GM21529 (cell line): Measurements from ENCODE around the gene PTPRG.

Experiments
- ATAC-seq: cut with Tn5 transposase; IDR thresholded peaks from one replicate; pipeline ENCODE4 v1.9.1; 2021; ENCODE audit not compliant: unreplicated experiment

PTPRG gene

DNA sequence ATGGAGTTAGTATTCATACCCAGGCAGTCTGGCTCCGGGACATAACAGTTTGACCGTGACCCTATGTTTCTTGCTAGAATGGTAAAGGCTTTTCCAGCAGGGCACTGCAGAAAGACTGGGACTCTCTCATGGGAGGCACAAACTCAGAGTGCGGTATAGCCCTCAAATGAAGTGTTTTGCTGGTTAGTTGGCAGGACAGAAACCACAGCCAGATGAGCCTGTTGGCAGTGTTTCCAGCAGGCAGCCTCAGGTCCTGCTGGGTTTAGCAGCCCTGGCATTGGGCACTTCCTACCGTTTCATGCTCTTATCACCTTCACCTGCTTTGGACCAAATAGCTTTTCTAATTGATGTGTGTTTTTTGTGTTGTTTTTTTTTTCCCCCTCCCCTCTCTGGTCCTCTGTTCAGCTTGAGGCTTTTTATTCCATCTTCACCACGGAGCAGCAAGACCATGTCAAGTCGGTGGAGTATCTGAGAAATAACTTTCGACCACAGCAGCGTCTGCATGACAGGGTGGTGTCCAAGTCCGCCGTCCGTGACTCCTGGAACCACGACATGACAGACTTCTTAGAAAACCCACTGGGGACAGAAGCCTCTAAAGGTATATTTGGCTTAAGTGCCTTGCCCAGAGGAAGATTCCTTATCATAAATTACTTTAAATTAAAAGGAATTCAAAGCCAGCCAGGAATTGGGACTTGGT lies 606.3 kb downstream of the PTPRG start:
- no peak for ATAC-seq

- no peak for ATAC-seq
Measured at GRCh38 chr3:62168356-62168755, 607.0 kb downstream of the PTPRG start.

DNA sequence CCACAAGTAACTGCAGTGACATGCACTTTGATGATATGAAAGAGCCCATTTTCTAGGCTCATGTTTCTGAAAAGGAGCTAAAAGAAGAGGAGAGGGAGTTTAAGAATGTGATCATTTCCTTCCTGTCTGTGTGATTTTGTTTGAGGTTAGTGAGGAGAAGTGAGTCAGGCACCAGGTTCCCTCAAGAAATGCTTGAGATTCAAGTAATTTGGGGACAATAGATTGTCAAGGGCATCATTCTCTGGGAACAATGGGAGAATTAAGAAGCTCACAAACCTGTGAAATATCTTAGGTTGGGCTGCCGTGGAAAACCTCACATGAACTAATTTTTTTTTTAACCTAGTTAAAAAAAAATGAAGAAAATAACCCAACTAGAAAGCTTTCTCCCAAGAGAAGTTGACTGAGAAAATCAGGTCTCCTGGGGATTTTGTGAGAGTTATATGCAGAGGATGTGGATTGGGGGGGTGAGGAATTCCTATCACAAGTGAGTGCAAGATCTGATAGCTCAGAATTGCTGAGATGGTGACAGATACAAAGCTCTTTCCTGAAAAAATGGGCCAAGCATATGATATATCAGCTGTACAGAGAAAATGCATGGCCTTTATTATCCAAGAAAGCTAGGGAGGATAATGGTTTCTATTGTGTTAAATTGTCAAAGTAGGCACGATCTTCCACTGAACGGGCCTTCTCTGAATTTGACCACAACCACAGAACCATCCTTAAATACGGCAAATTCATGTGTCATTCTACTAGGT lies 608.7 kb downstream of the PTPRG start:
- ATAC-seq, result no peak

DNA sequence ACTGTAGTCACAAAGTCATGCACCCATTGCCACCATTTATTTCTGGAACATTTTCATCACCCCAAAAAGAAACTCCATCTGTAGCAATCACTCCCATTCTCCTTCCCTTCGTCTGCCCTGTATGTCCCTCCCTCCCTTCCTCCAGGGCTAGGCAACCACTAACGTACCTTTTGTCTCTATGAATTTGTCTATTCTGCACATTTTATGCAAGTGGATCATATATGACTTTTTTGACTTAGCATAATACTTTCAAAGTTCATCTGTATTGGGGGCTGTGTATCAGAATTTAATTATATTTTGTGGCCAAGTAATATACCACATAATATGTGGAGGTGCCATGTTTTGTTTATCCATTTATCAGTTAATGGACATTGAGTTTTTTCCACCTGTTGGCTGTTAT lies 610.4 kb downstream of the PTPRG start:
- no peak for ATAC-seq

DNA sequence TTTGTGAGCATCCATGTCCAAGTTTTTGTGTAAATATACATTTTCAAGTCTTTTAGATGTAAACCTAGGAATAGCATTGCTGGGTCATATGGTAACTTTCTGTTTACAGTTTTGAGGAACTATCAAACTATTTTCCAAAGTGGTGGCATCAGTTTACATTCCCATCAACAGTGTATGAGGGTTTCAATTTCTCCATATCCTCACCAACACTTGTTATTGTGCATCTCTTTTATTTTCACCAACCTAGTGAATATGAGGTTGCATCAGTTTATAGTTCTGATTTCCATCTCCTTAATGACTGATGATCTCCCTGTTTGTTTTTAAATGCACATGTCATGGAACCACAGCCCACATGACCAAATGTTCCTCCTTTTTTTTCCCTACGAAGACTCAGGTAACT lies 610.8 kb downstream of the PTPRG start:
- ATAC-seq, result no peak

GRCh38 chr3:62173939-62174515 lies 612.7 kb downstream of the PTPRG start:
- ATAC-seq, result no peak

GRCh38 chr3:62175161-62175560 lies 613.8 kb downstream of the PTPRG start:
- no peak for ATAC-seq

GRCh38 chr3:62178032-62178431 lies 616.7 kb downstream of the PTPRG start:
- ATAC-seq, result no peak

DNA sequence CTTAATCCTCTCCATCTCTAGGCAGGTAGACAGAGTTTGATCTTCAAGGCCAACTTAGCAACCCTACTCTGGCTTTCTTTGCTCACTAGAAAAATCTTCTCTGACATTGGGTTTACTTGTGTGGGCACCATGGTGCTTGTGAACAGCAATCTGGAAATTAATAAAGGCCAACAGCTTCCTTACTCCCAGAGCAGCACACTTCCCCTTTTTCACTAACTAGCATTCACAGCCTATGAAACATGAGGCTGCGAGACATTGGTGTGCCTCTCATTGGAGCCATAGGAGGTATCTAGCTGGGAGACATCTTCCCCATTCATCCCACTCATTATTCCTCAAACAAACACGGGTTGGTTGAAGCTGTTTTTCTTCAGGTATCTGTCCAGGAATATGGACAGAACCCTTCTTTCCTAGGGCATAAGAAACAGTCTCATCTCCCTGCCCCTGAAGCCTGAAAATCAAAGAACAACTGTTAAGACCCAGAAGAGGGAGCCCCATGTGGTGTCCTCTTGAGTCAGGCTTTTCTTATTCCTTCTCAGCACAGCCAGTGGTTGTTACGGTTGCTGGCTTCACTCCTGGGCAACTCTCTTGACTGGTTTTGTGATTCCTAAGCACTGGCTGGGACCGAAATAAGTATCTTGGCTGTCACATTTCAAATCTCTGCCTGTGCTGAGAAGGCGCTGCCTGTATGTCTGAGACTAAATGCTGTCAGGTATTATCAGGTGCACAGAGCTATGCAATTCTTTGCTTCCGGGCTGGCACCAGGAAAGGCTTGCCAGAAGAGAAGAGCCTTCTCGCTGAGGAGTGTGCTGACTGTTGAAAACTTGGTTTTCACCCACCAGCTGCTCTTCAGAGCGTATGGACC lies 617.6 kb downstream of the PTPRG start:
- ATAC-seq, result no peak

DNA sequence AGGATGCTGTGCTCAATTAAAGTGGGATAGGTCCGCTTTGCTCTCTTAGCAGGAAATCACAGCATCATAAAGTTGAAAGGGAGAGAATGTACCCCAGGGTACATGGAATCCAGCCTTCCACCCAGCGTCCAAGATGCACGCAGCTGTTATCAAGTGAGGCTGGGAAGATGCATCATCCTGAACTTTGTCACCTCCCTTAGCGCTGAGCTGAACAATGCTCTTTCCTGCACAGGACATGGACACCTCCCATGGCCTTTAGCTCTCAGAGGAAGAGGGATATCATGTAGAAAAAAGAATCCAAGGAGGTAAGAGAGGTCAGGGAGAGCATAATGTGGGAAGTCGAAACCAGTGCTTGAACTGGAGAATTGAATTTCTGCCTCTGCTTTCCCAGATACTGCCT lies 619.1 kb downstream of the PTPRG start:
- no peak for ATAC-seq

DNA sequence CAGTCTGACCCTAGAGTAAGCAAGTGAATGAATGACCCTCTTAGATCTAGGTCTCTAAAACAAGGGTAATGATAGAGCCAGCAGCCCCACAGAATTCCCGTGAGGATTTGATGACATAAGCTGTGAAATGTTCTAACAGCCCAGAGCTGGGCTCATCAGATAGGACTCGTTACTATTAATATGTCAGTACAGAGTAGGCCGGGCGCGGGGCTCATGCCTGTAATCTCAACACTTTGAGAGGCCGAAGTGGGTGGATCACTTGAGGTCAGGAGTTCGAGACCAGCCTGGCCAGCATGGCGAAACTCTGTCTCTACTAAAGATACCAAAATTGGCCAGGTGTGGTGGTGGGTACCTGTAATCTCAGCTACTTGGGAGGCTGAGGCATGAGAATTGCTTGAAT lies 621.7 kb downstream of the PTPRG start:
- ATAC-seq, result no peak

GRCh38 chr3:62183969-62184368 lies 622.6 kb downstream of the PTPRG start:
- ATAC-seq, result no peak

- ATAC-seq, result no peak
Measured at GRCh38 chr3:62184559-62184958, 623.2 kb downstream of the PTPRG start.

DNA sequence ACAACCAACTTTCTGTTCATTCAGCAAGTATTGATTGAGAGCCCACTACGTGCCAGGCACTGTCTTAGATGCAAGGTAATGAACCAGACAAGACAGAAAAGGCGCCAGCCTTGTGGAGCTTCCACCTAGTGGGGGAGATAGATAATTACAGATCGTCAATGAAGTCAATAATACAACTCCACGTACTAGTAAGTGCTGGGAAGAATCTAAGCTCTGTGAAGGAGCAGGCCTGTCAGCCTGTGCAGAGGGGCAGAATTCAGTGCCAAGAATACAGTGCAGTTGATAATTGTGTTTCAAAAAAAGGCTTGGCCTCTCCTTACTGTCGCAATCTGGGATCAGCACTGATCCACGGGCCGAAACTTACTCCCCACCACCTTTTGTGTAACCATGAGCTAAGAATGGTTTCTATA lies 625.7 kb downstream of the PTPRG start:
- no peak for ATAC-seq

GRCh38 chr3:62188681-62189375 lies 627.5 kb downstream of the PTPRG start:
- peak; percentile 82 for ATAC-seq

DNA sequence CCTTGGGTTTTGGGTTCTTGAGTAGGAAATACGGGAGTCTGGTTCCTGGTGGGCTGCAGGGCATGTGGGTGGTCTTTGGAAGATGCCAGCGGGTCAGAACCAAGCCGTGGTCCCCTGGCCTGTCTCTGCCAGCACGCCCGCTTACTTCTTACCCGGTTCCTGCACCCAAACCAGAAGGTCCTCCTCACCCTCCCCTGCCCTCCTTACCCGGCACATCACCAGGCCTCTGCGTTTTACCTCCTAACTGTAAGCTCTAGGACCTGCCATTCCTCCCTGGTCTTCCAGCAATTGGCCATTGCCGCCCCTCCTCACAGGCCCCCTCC lies 628.0 kb downstream of the PTPRG start:
- no peak for ATAC-seq

DNA sequence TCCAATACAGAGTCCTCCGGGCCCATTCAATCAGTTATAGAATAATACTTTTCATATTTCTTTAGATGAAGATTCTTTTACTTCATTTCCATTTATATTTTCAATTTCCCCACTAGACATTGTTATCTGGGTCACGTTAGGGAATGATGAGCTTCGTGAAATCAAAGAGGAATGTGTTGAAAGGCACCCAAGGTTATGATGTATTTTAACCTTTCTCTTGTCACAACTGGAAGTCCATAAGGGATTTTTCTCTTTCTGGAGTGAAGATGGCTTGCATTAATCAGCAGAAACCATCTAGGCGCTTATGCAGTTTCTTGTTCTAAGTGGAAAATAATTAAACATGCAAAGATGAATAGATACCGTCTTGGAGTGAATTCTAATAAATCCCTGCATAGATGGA lies 631.5 kb downstream of the PTPRG start:
- no peak for ATAC-seq

GRCh38 chr3:62193586-62194345 lies 632.4 kb downstream of the PTPRG start:
- no peak for ATAC-seq

DNA sequence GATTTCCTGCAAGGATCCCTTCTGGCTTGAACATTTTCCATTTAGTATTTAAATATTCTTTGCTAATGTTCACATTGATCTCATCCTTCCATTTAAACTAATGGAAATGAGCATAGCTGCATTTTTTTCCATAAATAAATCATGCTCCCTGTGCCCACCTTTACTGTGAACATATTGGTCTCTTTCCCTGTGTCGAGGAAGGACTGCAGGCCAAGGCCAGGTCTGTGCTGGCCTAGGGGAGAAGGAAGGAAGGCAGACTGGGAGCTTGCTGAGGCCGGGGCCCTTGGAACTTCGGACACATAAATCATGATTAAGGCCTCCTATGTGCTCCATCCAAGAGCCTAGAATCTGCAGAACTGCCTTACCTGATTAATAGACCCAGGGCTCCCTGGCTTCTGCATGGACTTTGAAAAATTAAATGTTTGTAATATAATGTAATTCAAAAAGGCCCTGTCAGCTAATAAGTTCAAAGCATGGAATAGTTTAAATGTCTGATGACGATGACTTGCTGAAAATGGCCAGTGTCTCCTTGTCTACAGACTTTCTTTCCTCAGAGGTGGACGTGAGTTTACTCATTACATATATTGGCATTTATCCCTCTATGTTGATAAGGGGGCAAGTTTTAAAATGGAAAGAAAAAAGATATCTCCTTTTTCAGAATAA lies 636.1 kb downstream of the PTPRG start:
- ATAC-seq, result no peak

DNA sequence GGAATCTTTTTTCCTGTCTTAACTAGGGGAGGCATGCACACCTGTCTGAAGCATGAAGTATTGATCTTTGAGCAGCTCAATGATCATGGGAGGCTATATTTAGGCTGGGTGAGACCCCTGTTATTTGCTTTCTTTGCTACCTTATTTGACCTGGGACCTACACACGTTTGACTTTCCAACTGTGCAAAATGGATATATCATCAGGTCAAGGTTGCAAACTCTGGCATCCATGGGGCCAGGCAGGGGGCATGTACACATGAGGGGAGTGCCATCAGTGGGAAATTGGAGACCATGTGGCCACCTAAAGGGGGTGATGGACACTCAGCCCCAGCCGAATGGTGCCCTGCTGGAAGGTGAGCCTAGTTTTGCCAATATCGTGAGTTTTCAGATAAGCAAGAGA lies 637.8 kb downstream of the PTPRG start:
- ATAC-seq, result no peak
